GM12892 (cell line): ENCODE results near the gene TCAP.
"Not testable (repeated sequence)": the region's sequence is repeated elsewhere in the genome, so short reads cannot be mapped to it uniquely, and the experiment has no call there.

Experiments used
- DNase-seq: peaks from one replicate; pipeline ENCODE4 v3.0.0; 2011; ENCODE audit not compliant: insufficient read length
- FAIRE-seq: peaks from 2 replicates; lab custom pipeline; 2011; peaks lifted over from hg19 to GRCh38; lab: Jason Lieb, UNC
- POLR2A ChIP-seq: IDR thresholded peaks from 2 replicates; pipeline ENCODE4 v1.6.1; 2011; ENCODE audit warnings: low read depth, low read length, control low read depth
- POLR2AphosphoS5 ChIP-seq: IDR thresholded peaks from 2 replicates; pipeline ENCODE4 v1.6.1; 2011; ENCODE audit warnings: low read depth, low read length, control low read depth
- TAF1 ChIP-seq: IDR thresholded peaks from 2 replicates; pipeline ENCODE4 v1.6.1; 2011; ENCODE audit warnings: low read depth, mild to moderate bottlenecking, control low read depth, low read length, borderline replicate concordance

The TCAP gene

DNA sequence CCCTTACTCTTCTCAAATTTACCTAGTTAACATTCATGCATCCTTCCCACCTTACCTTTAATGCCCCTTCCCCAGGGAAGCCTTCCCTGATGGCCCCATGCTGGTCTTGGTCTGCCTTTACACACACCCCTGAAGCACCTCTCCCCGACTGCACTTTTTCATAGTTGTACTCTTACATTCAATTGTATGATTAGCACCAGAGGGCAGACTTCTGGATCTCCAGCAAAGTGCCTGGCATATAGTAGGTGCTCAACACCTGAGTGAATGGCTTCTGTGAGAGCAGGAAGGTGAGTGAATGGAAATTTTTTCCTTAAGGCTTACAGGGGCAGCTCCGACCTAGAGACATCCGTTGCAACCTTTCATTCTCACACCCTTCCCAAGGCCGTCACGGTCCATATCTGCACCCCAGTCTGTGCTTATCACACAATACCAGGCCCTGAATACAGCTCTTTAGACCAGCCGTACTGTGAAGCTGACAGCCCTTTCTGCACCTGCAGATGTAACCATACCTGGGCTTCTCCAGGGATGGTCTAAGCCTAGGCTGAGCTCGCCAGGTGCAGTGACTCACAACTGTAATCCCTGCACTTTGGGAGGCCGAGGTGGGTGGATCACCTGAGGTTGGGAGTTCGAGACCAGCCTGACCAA lies 18.3 kb downstream of the TCAP start:
- no peak for DNase-seq
- no peak for TF ChIP-seq TAF1
- no peak for TF ChIP-seq POLR2A
- TF ChIP-seq POLR2AphosphoS5, result no peak
- no peak for FAIRE-seq

DNA sequence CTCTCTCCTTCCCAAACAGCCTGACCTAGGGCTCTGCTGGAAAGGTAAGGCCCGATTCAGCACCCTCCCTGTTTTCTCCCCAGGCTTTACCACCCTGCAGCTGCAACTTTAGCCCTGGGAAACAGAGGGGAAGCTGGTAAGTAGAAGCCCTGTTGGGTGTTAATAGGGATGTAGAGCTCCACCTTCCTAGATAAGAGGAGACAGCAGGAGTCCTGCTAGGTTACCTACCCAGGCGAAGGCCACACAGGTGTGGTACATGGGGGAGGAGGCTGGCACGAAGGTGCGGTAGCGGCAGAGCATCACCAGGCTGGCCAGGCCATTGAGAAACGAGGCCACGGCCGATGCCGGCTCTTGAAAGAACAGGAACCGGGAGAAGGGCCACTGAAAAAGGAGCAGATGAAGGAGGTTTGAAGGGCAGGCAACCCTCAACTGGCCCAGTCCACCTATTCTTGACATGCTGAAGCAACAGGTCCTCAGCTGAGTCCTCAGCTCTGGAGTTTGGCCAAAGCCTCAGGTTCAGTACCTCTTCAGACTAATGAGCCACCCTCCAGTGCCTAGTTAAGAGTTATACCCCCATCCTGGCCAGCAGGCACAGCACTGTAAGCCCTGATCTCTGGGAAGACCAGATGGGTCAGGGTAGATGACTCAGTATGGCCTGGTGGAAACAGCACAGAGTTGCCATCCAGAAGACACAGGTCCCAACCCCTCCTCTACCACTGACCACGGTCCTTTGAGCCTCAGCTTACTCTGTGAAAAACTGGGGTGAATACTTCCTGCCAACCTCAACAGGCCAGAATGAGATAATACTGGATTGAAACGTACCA lies 19.4 kb downstream of the TCAP start:
- TF ChIP-seq POLR2A, result no peak
- no peak for TF ChIP-seq TAF1
- TF ChIP-seq POLR2AphosphoS5, result no peak
- FAIRE-seq, result no peak
- DNase-seq, result no peak

DNA sequence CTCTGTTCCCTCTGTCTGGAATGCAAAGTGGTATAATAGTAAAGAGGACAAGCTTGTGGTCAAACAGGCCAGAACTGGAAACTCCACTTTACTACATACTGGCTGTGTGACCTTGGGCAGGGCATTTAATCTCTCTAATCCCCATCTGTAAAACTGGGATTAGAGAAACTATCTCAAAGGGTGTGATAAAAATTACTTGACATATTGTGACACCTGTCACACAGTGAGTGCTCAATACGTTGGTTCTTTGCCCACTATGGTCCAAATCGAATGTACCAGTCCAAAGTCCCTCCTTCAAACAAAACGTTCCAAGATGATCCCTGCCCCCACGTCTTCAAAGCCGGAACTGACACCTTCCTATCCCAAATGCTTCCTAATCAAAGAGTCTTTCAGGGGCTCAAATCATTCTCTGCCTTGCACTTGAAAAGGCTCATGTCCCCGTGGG lies 22.0 kb downstream of the TCAP start:
- DNase-seq (no peak), FAIRE-seq (no peak)
- TF ChIP-seq TAF1, result no peak
- TF ChIP-seq POLR2AphosphoS5, result no peak
- no peak for TF ChIP-seq POLR2A

DNA sequence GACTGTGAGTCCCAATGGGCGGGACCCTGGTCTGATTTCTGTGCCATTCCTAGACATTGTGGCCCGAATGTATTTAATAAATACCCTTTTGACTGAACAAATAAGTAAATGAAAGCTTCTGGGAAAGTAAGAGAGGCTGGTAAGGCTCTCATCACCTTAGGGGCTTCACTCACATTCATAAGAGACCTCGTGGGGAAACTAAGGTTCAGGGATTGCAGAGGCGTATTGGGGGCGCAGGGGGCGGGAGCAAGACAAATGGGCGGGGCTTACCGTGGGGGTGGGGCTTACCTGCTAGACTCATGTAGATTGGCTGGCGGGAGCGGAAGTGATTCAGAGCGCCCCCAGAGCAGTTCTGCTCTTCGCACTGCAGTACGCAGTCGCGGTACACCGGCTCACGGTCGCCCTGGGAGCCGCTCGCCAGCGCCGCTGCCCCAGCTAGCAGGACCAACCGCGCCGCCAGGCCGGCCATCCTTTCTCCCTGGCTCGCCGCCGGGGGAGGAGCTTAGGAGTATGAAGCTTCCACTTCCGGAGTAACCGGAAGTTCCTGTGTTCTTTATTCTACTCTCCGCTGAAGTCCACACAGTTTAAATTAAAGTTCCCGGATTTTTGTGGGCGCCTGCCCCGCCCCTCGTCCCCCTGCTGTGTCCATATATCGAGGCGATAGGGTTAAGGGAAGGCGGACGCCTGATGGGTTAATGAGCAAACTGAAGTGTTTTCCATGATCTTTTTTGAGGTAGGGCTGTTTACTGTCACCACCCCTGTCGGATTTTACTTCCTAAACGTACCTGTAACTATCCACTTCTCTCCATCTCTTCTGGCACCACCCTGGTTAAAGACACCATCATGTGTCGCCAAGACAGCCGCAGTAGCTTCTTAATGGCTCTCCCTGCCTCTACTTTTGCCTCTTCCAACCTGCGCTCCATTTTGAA lies 22.7 kb downstream of the TCAP start, which contains the start of gene PGAP3:
PGAP3 (minus strand) TSS at position 512 of the 929 bp plus-strand sequence; CDS start at position 469, 43 bp downstream.
- DNase-seq (peak; percentile 90), FAIRE-seq (peak; percentile 90)
- TF ChIP-seq POLR2A (peak; percentile 86), TAF1 (peak; percentile 74; the same call in 1 of the 2 replicates), POLR2AphosphoS5 (peak; percentile 63; the same call in 1 of the 2 replicates)

DNA sequence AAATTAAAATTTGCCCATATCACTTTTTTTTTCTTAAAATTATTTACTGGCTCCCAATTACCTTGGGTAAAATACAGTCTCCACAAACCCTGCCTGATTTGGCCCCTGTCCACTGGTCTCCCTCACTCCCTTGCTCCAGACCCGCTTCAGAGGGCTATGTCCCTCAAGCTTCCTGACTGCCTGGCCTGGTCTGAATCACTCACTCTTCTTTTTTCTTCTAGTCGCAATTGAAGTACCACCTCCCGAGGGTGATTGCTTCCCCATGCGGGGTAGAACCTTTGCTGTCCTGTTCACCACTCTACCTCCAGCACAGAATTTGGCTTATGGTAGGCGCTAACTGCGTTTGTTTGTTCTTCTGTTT lies 23.3 kb downstream of the TCAP start:
- FAIRE-seq (no peak), DNase-seq (no peak)
- TF ChIP-seq POLR2AphosphoS5, result no peak

DNA sequence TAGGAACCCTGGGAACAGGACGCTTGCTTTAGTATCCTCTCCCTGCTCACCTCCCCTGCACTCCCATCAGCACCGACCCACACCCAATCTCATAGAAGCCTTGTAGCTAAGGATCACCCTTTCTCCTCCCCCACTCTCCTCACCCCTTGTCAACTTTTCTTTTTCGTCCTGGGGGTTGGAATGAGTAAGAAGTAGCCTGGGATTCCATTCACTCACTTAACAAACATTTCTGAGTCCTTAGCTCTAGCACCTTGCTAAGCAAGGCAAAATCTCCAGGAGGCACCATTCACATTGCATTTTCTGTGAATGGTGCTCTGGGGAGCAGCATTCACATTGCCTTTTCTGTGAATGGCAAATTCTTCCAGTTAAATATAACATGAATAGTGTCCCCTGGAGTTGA lies 23.8 kb downstream of the TCAP start:
- TF ChIP-seq POLR2AphosphoS5 (no peak), TAF1 (no peak), POLR2A (no peak)
- FAIRE-seq (no peak), DNase-seq (no peak)

DNA sequence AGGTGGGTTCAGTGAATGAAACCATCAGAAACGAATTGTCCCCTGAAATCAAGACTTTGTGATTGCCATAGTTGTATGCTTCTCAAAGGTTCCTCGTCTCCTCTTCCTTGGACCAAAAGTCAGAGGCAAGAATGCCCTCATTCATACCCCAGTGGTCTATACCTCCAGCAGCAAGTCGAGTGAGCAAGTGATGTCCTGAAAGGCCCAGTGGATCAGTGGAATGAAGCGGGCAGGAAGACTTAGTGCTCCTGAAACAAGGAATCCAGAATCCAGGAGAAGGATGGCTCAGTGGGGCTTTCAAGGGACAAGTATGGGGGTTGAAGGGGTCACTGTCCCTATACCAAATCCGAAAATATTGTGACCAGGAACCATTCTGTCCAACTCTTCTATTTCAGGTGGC lies 29.4 kb downstream of the TCAP start:
- no peak for FAIRE-seq
- no peak for TF ChIP-seq POLR2AphosphoS5
- no peak for DNase-seq

DNA sequence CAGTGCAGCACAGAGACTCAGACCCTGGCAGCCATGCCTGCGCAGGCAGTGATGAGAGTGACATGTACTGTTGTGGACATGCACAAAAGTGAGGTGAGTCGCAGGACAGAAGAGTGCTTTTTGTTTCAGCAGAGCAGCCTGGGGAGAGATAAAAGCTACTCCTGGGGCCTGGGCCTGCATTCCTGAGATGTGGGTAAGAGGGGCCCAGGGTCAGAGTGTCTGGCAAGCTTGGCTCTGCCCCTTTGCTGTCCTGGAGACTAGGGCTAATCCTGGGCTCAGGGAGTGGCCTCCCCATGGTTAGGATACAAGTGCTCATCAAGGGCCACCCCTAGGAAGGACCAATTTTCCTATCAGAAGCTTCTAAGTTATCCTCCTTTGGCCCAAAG lies 29.9 kb downstream of the TCAP start:
- FAIRE-seq, result no peak
- DNase-seq, result no peak
- TF ChIP-seq POLR2A (no peak), POLR2AphosphoS5 (no peak), TAF1 (no peak)

DNA sequence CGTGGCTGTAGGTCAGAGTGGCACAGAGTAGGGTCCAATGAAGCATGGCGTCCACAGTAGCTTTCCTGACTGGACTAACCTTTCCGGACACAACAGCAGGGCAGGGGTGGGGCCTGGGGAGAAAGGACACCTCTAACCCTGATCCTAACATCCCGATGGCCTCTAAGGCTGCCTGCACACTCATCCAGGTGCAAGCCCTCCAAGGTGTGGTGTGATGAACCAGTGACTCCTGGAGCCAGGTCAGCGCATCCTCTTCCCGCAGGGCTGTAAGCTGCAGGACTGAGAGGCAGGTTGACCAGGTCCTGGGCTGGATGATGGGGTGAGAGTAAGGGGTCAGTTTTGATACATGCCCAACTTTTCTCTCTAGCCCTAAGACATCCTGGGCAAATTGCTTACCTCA lies 31.6 kb downstream of the TCAP start:
- DNase-seq (no peak), FAIRE-seq (no peak)
- TF ChIP-seq POLR2A (no peak), TAF1 (no peak), POLR2AphosphoS5 (no peak)

DNA sequence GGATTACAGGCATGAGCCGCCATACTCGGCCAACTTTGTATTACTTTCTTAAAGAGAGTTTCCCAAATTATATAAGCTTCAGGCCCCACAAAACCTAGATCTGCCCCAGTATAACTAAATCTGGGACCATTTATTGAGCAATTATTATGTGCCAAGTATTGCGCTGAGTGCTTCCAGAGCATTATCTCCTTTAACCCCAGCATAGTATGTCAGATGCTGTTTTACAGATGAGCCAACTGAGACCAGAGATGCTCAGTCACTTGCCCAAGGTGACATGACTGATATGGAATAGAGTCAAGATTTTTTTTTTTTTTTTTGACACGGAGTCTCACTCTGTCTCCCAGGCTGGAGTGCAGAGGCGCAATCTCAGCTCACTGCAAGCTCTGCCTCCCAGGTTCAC lies 32.8 kb downstream of the TCAP start:
- DNase-seq, result no peak
- TF ChIP-seq TAF1 (no peak), POLR2A (no peak), POLR2AphosphoS5 (no peak)
- FAIRE-seq, result no peak

DNA sequence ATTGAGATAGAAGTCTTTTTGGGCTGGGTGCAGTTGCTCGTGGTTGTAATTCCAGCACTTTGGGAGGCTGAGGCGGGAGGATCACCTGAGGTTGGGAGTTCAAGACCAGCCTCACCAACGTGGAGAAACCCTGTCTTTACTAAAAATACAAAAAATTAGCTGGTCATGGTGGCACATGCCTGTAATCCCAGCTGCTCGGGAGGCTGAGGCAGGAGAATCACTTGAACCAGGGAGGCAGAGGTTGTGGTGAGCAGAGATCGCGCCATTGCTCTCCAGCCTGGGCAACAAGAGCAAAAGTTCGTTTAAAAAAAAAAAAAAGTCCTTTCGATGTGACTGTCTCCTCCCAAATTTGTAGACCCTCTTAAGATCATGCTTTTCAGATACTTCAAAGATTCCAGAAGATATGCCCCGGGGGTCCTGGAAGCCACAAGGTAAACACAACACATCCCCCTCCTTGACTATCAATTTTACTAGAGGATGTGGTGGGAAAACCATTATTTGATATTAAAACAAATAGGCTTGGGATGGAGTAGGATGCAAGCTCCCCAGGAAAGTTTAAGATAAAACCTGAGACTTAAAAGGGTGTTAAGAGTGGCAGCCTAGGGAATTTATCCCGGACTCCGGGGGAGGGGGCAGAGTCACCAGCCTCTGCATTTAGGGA lies 34.1 kb downstream of the TCAP start:
- not testable (repeated sequence) for FAIRE-seq, DNase-seq
